HEK293T (cell line): Measurements from ENCODE around the gene PAM.

Source experiments
- CTCF ChIA-PET: fragments of 350-600 bp; formaldehyde crosslinking; extraction: SDS; loops from one replicate; lab custom pipeline; 2021; ENCODE audit warnings: antibody characterized with exemption, inconsistent platforms; lab: Yijun Ruan, JAX
- POLR2A ChIA-PET: fragments of 350-600 bp; formaldehyde crosslinking; extraction: SDS; loops from one replicate; lab custom pipeline; 2020; ENCODE audit warnings: antibody characterized with exemption, inconsistent platforms; lab: Yijun Ruan, JAX
- DNase-seq: peaks from one replicate; pipeline ENCODE4 v3.0.0; 2012; ENCODE audit warnings: mixed read lengths; ENCODE audit errors: extremely low spot score
- ARNT ChIP-seq: fragments of 450-650 bp; IDR thresholded peaks from 2 replicates; pipeline ENCODE4 v1.6.1; 2017; ENCODE audit warnings: mild to moderate bottlenecking
- BHLHE40 ChIP-seq: fragments of 450-650 bp; IDR thresholded peaks from 2 replicates; pipeline ENCODE4 v1.6.1; 2016; ENCODE audit warnings: mild to moderate bottlenecking, moderate library complexity, borderline replicate concordance
- CTBP1 ChIP-seq: fragments of 450-650 bp; IDR thresholded peaks from 2 replicates; pipeline ENCODE4 v1.6.1; 2016; ENCODE audit warnings: borderline replicate concordance
- ELF4 ChIP-seq: fragments of 450-650 bp; IDR thresholded peaks from 2 replicates; pipeline ENCODE4 v1.6.1; 2017; ENCODE audit warnings: antibody characterized with exemption
- FOXA1 ChIP-seq: fragments of 450-650 bp; IDR thresholded peaks from 2 replicates; pipeline ENCODE4 v1.6.1; 2016; ENCODE audit warnings: mild to moderate bottlenecking
- FOXK2 ChIP-seq: fragments of 450-650 bp; IDR thresholded peaks from 2 replicates; pipeline ENCODE4 v1.6.1; 2016; ENCODE audit warnings: mild to moderate bottlenecking
- FOXM1 ChIP-seq: fragments of 450-650 bp; IDR thresholded peaks from 2 replicates; pipeline ENCODE4 v1.6.1; 2017; ENCODE audit warnings: mild to moderate bottlenecking, borderline replicate concordance
- HDGF ChIP-seq: fragments of 450-650 bp; IDR thresholded peaks from 2 replicates; pipeline ENCODE4 v1.6.1; 2017; ENCODE audit warnings: antibody characterized with exemption, borderline replicate concordance
- L3MBTL2 ChIP-seq: fragments of 450-650 bp; conservative IDR thresholded peaks from 2 replicates; pipeline ENCODE4 v1.6.1; 2016; ENCODE audit warnings: mild to moderate bottlenecking
- LEF1 ChIP-seq: fragments of 450-650 bp; IDR thresholded peaks from 2 replicates; pipeline ENCODE4 v1.6.1; 2017; ENCODE audit warnings: mild to moderate bottlenecking, borderline replicate concordance
- NFRKB ChIP-seq: fragments of 450-650 bp; IDR thresholded peaks from 2 replicates; pipeline ENCODE4 v1.6.1; 2016; ENCODE audit warnings: mild to moderate bottlenecking, moderate library complexity
- PKNOX1 ChIP-seq: fragments of 450-650 bp; IDR thresholded peaks from 2 replicates; pipeline ENCODE4 v1.6.1; 2016
- SP1 ChIP-seq: fragments of 450-650 bp; IDR thresholded peaks from 2 replicates; pipeline ENCODE4 v1.6.1; 2017
- SUZ12 ChIP-seq: fragments of 450-650 bp; IDR thresholded peaks from 2 replicates; pipeline ENCODE4 v1.6.1; 2016; ENCODE audit warnings: mild to moderate bottlenecking
- TARDBP ChIP-seq: fragments of 450-650 bp; IDR thresholded peaks from 2 replicates; pipeline ENCODE4 v1.6.1; 2016
- ZNF384 ChIP-seq: fragments of 450-650 bp; IDR thresholded peaks from 2 replicates; pipeline ENCODE4 v1.6.1; 2016

PAM gene

GRCh38 chr5:103000089-103000488 lies 245.0 kb downstream of the PAM start:
- DNase-seq = no peak
- ChIA-PET POLR2A (no interaction called here), CTCF (interaction anchor here (0.6 kb wide), 1 partner anchor 1083 kb away, joined by 3 read pairs; no protein-coding TSS in a partner anchor)
- TF ChIP-seq HDGF (no peak), LEF1 (no peak), FOXM1 (no peak), SP1 (no peak)

- ChIA-PET CTCF (no interaction called here), POLR2A (interaction anchor here (0.6 kb wide), 1 partner anchor 30 kb away, joined by 3 read pairs; no protein-coding TSS in a partner anchor)
- DNase-seq = no peak
- TF ChIP-seq ARNT (no peak), NFRKB (no peak), CTBP1 (no peak), TARDBP (no peak), SUZ12 (no peak), LEF1 (no peak), FOXK2 (no peak), L3MBTL2 (no peak), FOXA1 (no peak), SP1 (no peak), ELF4 (no peak), PKNOX1 (no peak)
Observed at GRCh38 chr5:103003872-103004271, 248.8 kb downstream of the PAM start.

GRCh38 chr5:103005276-103005675 lies 250.2 kb downstream of the PAM start:
- TF ChIP-seq TARDBP = no peak
- CTCF ChIA-PET = no interaction called here
- POLR2A ChIA-PET = no interaction called here
- DNase-seq = no peak

GRCh38 chr5:103006921-103007320 lies 251.8 kb downstream of the PAM start:
- CTCF ChIA-PET = no interaction called here
- DNase-seq = no peak
- POLR2A ChIA-PET = no interaction called here
- TF ChIP-seq ARNT = no peak
- no peak for TF ChIP-seq NFRKB
- no peak for TF ChIP-seq FOXA1
- no peak for TF ChIP-seq LEF1
- no peak for TF ChIP-seq HDGF
- TF ChIP-seq SUZ12 = no peak
- no peak for TF ChIP-seq BHLHE40
- TF ChIP-seq L3MBTL2 = no peak
- TF ChIP-seq FOXK2 = no peak
- no peak for TF ChIP-seq PKNOX1
- no peak for TF ChIP-seq ELF4
- TF ChIP-seq TARDBP = no peak
- no peak for TF ChIP-seq CTBP1
- no peak for TF ChIP-seq ZNF384
- TF ChIP-seq SP1 = no peak

- ChIA-PET CTCF (no interaction called here), POLR2A (no interaction called here)
- no peak for TF ChIP-seq ZNF384
- no peak for TF ChIP-seq PKNOX1
- TF ChIP-seq LEF1 = no peak
- no peak for DNase-seq
Observed at GRCh38 chr5:103010168-103010567, 255.1 kb downstream of the PAM start.

- ChIA-PET POLR2A (no interaction called here), CTCF (no interaction called here)
- no peak for DNase-seq
- TF ChIP-seq ZNF384 (no peak), LEF1 (no peak), SP1 (no peak), PKNOX1 (no peak), NFRKB (no peak), FOXK2 (no peak), FOXM1 (no peak), CTBP1 (no peak), TARDBP (no peak), FOXA1 (no peak), ELF4 (no peak), L3MBTL2 (no peak), SUZ12 (no peak), BHLHE40 (no peak), ARNT (no peak), HDGF (no peak)
Observed at GRCh38 chr5:103013933-103014552, 258.9 kb downstream of the PAM start.

- ChIA-PET CTCF (no interaction called here), POLR2A (no interaction called here)
- DNase-seq = no peak
- no peak for TF ChIP-seq PKNOX1
- TF ChIP-seq TARDBP = no peak
- no peak for TF ChIP-seq FOXK2
- TF ChIP-seq CTBP1 = no peak
- TF ChIP-seq SUZ12 = no peak
- no peak for TF ChIP-seq L3MBTL2
- no peak for TF ChIP-seq ELF4
- TF ChIP-seq FOXM1 = no peak
- no peak for TF ChIP-seq HDGF
- TF ChIP-seq FOXA1 = no peak
- no peak for TF ChIP-seq ARNT
- TF ChIP-seq NFRKB = no peak
- no peak for TF ChIP-seq SP1
Observed at GRCh38 chr5:103014983-103015382, 259.9 kb downstream of the PAM start.
